GM19324 (cell line): Measurements from ENCODE around the gene PRKN.

Experiments used
- ATAC-seq: cut with Tn5 transposase; IDR thresholded peaks from one replicate; pipeline ENCODE4 v1.9.1; 2021; ENCODE audit warnings: mild to moderate bottlenecking, moderate library complexity; ENCODE audit not compliant: unreplicated experiment, low FRiP score

The PRKN gene

DNA sequence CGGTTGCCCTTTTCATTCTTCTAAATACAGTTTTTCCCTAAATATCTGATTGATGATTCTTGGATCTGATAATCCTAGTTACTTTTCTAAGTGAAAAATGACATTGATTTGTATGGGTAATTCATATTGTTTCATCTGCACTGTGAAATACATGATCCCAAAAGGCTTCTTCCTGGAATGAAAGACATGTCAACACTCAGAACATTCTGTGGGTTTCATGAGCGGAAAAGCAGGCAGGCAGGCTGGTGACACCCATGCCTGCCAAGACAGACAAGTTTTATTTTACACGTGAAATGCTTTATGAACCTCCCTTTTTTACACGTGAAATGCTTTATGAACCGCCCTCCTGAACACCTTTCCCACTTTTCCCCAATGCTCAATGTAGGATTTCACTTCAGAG is 105.0 kb downstream of the PRKN start:
- no peak for ATAC-seq

DNA sequence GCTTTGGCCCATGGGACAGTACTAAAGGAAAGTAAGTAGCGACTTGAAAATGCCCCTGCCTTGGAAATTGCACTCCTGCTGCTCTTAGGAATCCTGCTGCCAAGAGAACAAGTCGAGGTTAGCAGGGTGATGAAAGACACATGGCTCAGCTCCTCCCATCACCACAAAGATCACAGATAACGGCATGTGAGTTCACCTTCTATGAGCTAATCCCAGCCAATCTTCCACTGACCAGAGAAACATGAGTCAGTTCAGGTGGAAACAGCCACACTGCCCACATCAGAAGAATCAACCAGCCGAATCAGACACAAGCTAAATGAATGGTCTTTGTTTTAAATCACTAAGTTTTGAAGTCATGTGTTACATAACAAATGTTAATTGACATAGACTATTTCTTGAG is 106.3 kb downstream of the PRKN start:
- no peak for ATAC-seq

DNA sequence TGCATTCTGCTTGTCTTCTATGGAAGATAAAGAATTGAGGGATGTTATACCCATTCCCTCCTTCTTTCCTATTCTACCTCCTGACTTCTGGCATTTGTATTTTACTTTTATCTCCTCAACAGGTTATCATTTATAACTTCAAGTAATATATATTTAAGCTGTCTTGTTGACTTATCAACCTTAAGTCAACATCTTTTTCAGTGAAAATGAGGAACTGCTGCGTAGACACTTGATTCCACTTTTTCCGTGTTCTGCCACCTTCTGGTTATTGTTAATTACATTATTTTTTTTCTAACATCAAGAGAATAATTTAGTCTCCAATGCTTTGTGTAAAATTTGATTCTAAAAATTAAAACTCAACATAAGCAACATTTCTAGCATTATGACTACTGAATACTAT is 107.5 kb downstream of the PRKN start:
- no peak for ATAC-seq

DNA sequence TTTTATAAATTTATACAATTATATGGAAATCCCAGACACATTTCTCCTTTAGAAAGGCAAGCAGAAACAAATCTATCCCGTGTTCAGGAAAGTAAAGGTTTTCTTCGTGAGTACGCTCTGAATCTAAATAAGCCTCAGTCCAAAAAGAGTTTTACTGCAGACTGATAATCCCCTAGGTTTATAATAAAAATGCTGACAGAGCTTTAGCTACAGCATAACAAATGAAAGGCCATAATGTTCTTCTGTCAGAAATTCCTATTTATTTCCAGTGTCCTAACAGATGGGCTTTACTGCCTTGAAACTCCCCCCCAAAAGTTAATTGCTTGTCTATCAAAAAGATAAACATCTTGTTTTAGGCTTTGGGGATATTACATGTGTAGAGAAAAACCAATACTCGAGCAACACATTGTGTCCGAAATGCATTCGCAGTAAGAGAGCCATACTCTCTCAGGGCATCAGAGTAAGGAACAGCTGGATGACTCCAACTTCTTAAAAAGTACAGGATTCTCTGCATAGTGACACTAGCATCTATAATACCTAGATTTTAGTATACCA is 109.0 kb downstream of the PRKN start:
- ATAC-seq, result no peak

DNA sequence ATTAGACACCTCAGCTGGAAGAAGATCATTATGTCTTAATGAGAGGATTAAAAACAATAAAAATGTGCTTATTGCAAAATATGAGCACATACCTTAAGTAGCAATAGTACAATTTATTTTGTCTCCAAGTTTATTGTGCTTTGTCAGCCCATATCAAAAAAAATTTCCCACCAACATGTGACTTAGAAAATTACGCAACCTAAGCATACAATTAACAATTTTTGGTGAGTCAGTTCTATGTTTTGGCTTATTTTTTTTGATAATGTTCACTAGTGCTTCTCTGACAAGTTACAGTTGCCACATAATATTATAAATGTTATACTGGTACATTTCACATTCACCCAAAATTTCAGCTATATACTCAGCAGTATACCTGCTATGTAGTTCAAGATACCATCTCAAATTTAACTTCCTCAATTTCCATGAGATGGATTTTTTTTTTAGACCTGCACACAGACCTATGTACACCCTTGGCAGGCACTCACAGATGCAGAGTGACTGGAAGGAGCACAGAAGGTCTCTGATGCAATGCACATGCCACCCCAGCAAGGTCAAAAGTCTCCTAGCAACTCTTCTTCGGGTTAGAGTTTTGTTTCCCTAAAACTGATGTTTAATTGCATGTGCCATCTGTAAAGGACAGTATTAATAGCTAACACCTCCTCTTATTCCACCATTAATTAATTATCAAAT is 112.4 kb downstream of the PRKN start:
- ATAC-seq, result no peak

DNA sequence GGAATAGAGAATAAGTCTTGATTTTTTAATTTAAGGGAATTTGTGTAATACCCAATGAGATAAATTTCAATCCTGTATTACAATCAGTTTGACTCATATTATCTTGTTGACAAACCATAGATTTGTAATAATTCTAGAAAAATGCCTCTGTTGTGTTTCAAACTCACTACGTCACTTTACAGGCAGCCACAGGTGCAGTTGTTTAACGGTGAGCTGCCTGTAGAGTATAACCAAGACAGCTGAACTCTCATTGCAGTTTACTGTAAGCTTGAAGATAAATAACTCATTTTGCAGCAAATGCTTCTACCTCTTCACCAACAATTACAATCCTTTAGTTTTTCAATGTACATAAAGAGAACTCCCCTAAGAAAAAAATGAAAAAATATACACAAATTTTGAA is 114.3 kb downstream of the PRKN start:
- ATAC-seq, result no peak

DNA sequence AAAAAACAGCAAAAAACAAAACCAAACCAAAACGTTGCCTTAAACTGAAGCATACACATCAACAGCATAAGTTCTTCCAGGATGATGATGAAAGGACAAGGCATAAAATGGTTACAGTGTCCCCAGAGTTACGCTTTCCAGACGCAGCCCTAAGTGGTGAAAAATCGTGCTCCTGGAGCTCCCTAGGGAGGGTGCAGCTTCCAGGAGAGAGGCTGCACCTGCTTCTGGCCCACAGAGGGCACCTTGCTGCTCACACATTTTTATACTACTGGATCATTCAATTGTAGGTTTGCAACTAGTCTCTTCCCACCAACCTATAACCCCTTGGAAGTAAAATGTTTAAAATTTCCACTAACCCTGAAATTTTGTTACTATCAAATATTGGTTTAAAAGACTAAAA is 115.0 kb downstream of the PRKN start:
- no peak for ATAC-seq

DNA sequence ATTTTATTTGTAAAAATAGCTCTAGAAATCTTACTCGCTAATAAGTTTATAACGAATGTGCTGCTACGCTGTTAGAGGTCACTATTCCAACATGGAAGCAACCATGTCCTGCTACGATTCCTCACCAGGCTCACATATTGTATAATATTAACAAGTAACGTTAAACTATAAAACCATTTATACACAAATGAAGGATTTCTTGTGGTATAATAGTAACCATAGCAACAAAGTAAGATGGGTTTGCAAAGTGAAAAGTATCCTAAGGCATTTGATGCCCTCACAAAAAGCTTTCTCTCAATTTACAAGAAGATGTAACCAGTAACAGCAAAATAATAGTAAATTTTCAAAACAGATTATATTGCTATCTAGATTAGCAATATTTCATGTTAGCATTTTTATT is 117.2 kb downstream of the PRKN start:
- ATAC-seq, result no peak

DNA sequence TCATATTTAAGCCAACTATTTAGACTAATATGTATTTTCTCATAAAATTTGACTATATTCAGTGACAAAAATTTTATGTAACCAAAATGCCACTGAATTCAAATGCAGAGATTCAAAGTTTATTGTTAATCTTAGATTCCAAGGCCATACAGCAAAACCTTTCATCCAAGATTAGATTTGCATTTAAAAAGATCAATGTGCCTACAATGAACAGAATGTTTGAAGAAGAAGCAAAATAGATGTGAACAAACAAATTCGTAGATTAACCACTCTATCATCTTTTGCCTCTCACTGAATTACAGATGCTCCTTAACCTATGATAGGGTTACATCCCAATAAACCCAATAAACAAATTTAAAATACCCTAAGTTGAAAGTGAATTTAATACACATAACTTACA is 121.7 kb downstream of the PRKN start:
- ATAC-seq, result no peak

DNA sequence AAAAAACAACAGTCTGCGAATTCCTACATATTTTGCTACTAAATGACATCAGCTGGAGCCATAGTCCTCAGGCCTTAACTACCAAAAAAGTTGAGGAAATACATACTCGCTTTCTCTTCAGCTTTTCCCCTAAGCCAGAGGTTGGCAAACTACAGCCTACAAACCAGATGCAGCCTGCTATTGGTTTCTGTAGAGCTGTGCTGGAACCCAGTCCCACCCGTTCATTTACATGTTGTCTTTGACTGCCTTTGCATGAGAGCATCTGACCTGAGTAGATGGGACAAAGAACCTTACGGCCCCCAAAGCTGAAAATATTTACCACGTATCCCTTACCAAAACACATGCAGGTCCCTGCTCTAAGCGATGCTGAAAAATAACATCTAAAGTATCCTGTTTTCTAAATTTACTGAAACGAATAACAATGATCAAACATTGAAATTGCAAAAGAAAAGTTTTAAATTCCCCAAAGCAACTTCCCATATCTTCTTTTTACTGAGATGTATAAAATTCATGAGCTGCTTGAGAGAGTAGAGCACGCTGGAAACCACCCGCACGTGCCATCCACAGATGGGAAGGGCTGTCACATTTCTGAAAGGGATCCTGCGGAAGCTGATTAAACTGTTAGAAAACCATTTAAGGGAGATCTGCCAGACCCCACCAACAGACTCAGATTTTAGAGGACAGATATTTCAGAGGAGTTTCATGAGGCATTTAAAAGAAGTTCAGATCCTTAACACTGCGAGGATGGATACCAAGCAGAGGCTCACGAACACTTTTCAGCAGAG is 124.1 kb downstream of the PRKN start:
- no peak for ATAC-seq

DNA sequence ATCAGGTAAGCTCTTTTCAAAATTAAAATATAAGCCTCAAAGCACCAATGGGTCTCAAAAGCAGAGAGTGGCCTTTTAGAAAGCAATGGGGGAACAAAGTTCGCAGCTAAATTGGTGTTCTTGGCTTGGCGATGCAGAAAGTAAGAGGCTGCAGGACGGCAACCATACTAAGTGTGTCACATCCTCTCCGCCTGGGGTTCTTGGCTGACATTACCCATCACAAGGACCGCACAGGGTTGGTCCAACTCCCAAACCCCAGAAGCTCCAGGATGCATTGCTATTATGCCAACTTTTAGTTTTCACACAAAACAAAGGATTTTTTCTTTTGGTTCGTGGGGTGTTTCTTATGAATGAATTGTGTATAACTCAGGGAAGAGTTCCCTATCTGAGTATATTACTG is 124.8 kb downstream of the PRKN start:
- ATAC-seq, result no peak

DNA sequence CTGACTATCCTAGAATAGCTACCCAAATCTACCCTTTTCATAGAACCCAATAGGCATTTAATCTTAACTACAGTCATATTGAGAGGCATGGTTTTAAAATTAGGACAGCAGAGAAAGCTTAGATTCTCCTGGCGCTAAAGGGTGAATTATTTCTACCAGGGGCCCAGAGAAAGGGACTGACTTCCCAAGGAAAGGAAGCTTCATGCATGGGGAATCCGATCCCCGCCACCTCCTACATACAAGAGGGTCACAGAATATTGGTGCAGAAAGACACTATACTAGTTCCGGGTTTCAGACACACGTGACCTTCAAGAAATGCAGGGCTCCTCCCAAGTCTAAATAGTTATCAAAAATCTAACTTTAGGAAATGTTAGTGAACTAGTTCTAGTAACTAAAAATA is 130.9 kb downstream of the PRKN start:
- no peak for ATAC-seq

DNA sequence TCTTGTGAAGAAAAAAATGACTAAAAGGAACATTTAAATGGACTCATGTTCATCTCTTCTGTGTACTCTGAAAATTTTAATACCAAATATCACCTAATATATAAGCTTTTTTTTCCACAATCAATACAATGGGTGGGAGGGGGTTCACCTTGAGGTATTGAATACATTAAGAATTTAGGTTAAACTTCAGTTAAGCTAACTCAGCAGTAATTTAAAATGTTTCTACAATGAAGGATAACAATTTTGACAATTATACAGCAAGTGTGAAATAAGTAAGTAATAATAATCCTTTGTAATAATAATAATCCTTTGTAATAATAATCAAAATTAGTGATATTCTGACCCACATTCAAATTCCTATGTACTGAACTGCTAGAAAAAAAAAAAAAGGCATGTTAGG is 136.0 kb downstream of the PRKN start:
- no peak for ATAC-seq

DNA sequence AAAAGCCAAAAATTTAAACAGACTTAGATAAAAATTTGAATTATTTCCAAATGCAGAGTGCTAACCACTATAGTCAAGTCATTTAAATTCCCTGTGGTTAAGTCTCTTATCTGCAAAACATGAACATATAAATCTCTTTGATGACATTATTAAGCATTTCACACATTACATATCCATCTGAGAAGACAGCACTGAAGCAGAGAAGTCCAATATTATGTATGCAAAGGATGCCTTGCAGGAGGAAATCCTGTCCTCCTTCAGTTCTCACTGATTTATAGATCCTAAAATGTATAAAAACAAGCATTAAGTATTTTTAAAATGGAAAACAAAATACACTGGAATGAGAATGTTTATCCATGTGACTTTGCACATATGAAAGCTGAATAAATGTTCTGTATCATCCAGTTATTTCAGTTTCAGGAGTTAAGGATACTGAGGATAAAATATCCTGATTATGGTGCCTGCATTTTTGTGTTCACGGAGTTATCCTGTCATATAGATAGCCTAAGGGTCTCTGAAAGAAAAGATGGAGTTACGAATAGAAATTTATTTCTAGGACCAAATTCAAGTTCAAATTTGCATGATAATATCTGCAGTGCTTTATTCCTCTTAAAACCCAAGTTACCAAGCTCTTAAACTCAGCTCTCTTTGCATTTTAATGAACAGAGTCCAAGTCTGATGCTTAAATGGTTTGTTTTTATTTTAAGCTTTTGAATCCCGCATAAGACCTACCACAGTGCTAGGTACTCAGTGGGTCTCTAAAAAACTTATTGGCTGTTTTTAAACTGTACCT is 145.4 kb downstream of the PRKN start:
- no peak for ATAC-seq

DNA sequence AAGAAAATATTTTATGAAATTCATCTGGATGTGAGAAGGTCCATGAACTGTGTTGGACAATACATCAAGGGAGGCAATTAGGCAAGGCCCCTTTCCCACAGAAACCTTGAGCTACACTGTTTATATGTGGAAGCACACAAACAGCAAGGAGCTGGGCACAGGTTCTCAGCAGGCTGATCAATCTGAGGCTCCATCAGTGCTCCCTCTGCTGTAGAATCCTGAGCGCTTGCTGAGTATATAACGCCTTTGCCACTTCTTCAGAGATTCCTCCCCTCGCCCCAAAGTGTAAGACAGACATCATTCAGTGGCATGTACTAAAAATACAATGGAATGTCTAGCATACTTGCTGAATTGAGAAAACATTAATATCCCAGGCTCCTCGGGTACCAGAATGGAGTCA is 146.9 kb downstream of the PRKN start:
- no peak for ATAC-seq

DNA sequence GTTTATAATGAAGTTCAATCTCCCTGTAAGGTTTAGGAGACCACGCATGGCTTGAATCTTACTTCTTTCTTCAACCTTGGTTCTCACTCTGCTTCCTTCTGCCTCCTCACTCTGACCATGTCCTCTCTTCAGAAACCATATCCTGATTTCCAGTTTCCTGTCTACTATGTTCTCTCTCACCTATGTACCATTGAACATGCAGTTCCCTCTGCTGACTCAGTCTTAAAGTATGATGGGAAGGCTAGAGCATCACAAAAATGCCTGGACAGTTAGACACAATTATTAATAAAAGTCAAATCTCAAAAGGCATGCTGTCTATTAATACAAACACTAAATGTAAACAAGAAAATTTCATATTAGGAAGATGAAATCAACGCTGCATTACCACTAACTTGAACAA is 151.6 kb downstream of the PRKN start:
- ATAC-seq, result no peak

DNA sequence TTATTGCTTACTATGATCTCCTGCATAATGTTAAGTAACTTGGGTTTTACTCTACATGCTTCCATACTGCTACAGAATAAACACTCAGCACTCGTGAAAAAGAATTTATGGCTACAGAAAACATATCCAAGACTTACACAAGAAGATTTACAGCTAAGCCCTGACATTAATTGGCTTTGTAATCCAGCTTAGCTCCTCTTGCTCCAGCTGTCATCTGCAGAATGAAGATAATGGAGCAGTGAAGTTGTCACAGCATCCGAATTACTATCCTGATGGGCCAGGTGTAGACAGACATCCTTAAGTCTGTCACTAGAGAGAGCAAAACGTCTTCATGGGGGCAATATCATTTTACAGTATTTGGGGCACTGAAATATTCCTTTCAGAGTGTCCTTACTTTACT is 155.3 kb downstream of the PRKN start:
- no peak for ATAC-seq

DNA sequence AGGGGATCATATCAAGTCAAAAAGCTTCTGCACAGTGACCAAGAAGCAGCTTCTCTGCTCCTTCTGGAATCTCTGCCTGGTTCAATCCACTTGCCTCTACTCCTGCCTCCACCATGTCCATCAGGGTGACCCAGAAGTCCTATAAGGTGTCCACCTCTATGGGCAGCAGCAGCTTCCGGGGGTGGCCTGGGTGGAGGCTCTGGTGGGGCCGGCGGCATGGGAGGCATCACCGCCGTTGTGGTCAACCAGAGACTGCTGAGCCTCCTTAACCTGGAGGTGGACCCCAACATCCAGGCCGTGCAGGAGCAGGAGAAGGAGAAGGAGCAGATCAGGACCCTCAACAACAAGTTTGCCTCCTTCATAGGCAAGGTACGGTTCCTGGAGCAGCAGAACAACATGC is 159.3 kb downstream of the PRKN start:
- ATAC-seq, result no peak

DNA sequence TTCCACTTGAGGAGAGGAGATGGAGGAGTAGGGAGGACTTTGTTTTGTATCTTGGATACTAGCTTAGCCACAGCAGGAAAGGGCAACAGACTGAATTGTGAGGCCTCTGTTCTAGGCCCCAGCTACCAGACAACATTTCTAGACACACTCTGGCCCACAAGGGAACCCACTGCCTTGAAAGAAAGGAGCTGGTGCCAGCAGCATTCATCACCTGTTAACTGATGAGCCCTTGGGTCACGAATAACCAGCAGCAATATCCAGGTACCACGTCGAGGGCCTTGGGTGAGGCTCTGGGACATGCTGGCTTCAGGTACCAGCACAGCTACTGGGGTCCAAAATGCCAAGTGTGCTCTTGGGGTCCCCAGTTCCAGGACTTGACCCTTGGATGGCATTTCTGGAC is 165.5 kb downstream of the PRKN start:
- no peak for ATAC-seq

DNA sequence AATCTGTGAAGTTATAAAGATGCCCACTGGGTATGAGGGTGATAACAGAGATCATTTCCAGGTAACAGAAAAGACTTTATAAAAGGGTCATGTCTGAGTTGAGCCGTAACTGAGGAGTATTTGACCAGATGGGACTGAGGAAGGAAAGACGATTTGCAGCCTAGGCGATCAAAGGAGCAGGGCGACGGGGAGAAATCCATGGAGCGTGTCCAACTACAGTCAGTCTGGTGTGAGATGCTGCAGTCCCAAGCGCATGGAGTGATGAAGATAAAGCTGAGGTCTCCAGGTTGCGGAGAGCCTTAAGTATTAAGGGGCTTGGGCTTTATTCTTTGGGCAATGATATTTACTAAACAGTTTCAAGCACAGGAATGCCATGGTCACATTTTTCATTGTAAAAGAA is 166.7 kb downstream of the PRKN start:
- no peak for ATAC-seq

DNA sequence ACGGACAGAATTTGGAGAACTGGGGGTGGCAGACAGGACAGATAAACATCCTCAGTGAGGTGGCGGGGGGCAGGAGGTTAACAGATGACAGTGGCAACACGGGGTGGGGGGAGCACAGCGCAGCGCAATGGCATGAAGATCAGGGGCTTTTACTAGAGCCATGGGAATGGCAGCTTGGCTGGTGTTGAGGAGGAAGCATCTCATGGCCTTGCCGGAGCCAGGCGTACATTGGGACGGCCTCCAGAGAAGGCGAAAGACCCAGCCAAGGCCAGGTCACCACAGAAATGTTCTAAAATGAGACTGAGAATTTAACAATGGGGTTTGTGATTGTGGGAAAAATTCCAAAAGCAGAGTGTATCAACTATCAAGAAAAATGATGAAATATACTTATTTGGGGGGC is 173.0 kb downstream of the PRKN start:
- no peak for ATAC-seq
